IPS-NIHi11 (cell line): ENCODE measurements around the gene IL17D.
A peak's percentile ranks its signal among the peaks of the same experiment; 100 is the strongest.

Experiments used
- DNase-seq: peaks from one replicate; pipeline ENCODE4 v3.0.0; 2012; ENCODE audit warnings: mixed read lengths, low spot score

The IL17D gene

GRCh38 chr13:20691616-20692015 lies 11.9 kb upstream of the IL17D start:
- DNase-seq, result no peak

GRCh38 chr13:20696073-20696472 lies 7.4 kb upstream of the IL17D start:
- DNase-seq, result no peak

GRCh38 chr13:20699715-20700114 lies 3.8 kb upstream of the IL17D start:
- no peak for DNase-seq

GRCh38 chr13:20700288-20700687 lies 3.2 kb upstream of the IL17D start:
- no peak for DNase-seq

GRCh38 chr13:20701461-20701860 lies 2.0 kb upstream of the IL17D start:
- no peak for DNase-seq

GRCh38 chr13:20702530-20702914 lies 977 bp upstream of the IL17D start:
- DNase-seq, result no peak

GRCh38 chr13:20703780-20704458 lies 420 bp downstream of the IL17D start:
- peak; percentile 95 for DNase-seq

- DNase-seq, result no peak
Observed at GRCh38 chr13:20704459-20705069, 1.1 kb downstream of the IL17D start.

GRCh38 chr13:20706661-20707060 lies 3.2 kb downstream of the IL17D start:
- DNase-seq, result no peak

GRCh38 chr13:20708216-20708615 lies 4.7 kb downstream of the IL17D start:
- DNase-seq, result no peak

GRCh38 chr13:20709369-20709768 lies 5.9 kb downstream of the IL17D start:
- no peak for DNase-seq

GRCh38 chr13:20709782-20710181 lies 6.3 kb downstream of the IL17D start:
- DNase-seq, result no peak

- peak; percentile 33 for DNase-seq
Observed at GRCh38 chr13:20711301-20712044, 8.0 kb downstream of the IL17D start.

GRCh38 chr13:20713014-20713376 lies 9.5 kb downstream of the IL17D start:
- no peak for DNase-seq

GRCh38 chr13:20713751-20714150 lies 10.3 kb downstream of the IL17D start:
- DNase-seq, result no peak

- no peak for DNase-seq
Observed at GRCh38 chr13:20714161-20714560, 10.7 kb downstream of the IL17D start.

GRCh38 chr13:20714563-20715329 lies 11.2 kb downstream of the IL17D start:
- DNase-seq, result no peak

- DNase-seq, result no peak
Observed at GRCh38 chr13:20715330-20715712, 11.8 kb downstream of the IL17D start.

GRCh38 chr13:20716951-20717350 lies 13.5 kb downstream of the IL17D start:
- peak; percentile 46 for DNase-seq

GRCh38 chr13:20717581-20718542 lies 14.4 kb downstream of the IL17D start:
- no peak for DNase-seq

- DNase-seq, result no peak
Observed at GRCh38 chr13:20718958-20719566, 15.6 kb downstream of the IL17D start.
